H1 (cell line): ENCODE results near the gene IVNS1ABP. TPM values are rescaled to one million over a fixed set of nuclear protein-coding genes. Genes with fewer than 3 reads are reported as not detected.

Source experiments
- CTCF ChIA-PET: fragments of 300-600 bp; sonication (Branson Sonifier 250); formaldehyde crosslinking; loops from one replicate; lab custom pipeline; 2021; ENCODE audit not compliant: partially characterized antibody; lab: Charles Lee
- POLR2A ChIA-PET: fragments of 300-600 bp; sonication (Branson Sonifier 250); formaldehyde crosslinking; loops from one replicate; lab custom pipeline; 2021; ENCODE audit warnings: inconsistent platforms; ENCODE audit not compliant: partially characterized antibody; lab: Charles Lee
- DNase-seq, 2 experiments: peaks; one replicate each; pipeline versions ENCODE4 v3.0.0 to v3.0.0-alpha.2; 2010 to 2022; ENCODE audit warnings: low spot score in 2 of 2, low read depth in 1 of 2, mixed read lengths in 1 of 2
- FAIRE-seq: peaks from 2 replicates; lab custom pipeline; 2011; peaks lifted over from hg19 to GRCh38; lab: Jason Lieb, UNC
- H2AFZ ChIP-seq: 2 replicates; pipeline ENCODE4 v1.8.1; 2012; ENCODE audit warnings: low read length, inconsistent platforms
- H2AK5ac ChIP-seq: 2 replicates; pipeline ENCODE4 v1.6.1; 2013; ENCODE audit warnings: low read depth, low read length
- H2BK120ac ChIP-seq: replicated peaks from 2 replicates; pipeline ENCODE3; 2013; ENCODE audit warnings: low read depth, low read length, inconsistent platforms
- H2BK12ac ChIP-seq: 2 replicates; pipeline ENCODE4 v1.6.1; 2013; ENCODE audit warnings: low read depth, low read length
- H2BK15ac ChIP-seq: 2 replicates; pipeline ENCODE4 v1.6.1; 2013; ENCODE audit warnings: low read length
- H2BK20ac ChIP-seq: 2 replicates; pipeline ENCODE4 v1.6.1; 2013; ENCODE audit warnings: low read length
- H2BK5ac ChIP-seq: 2 replicates; pipeline ENCODE4 v1.6.1; 2013; ENCODE audit warnings: low read depth, low read length
- H3K14ac ChIP-seq: 2 replicates; pipeline ENCODE4 v1.6.1; 2013; ENCODE audit warnings: inconsistent platforms; ENCODE audit not compliant: insufficient read length
- H3K18ac ChIP-seq: 2 replicates; pipeline ENCODE4 v1.6.1; 2013; ENCODE audit warnings: low read length; ENCODE audit errors: extremely low read depth
- H3K23ac ChIP-seq: 2 replicates; pipeline ENCODE4 v1.6.1; 2013; ENCODE audit warnings: inconsistent platforms; ENCODE audit not compliant: insufficient read length
- H3K23me2 ChIP-seq: 2 replicates; pipeline ENCODE4 v1.6.1; 2013; ENCODE audit warnings: low read depth, low read length
- H3K27ac ChIP-seq: 2 replicates; pipeline ENCODE4 v1.6.1; 2011; ENCODE audit warnings: low read depth, low read length, inconsistent platforms
- H3K27me3 ChIP-seq, 4 experiments: replicated peaks in 1 of 4; 1 replicate in 1 of 4; 2 replicates in 3 of 4; pipeline versions ENCODE4 v1.6.1 to v1.8.1; 2011 to 2013; ENCODE audit warnings: low read length in 3 of 4, mild to moderate bottlenecking in 3 of 4, inconsistent platforms in 2 of 4, mixed read lengths in 2 of 4, moderate library complexity in 1 of 4; ENCODE audit not compliant: control insufficient read depth in 3 of 4, insufficient read depth in 3 of 4; ENCODE audit errors: extremely low read depth in 1 of 4
- H3K36me3 ChIP-seq, 4 experiments: 2 replicates each; pipeline versions ENCODE4 v1.6.1 to v1.8.1; 2011 to 2013; ENCODE audit warnings: mild to moderate bottlenecking in 4 of 4, low read length in 3 of 4, moderate library complexity in 2 of 4, control low read depth in 1 of 4, inconsistent platforms in 1 of 4; ENCODE audit not compliant: insufficient read depth in 4 of 4, control insufficient read depth in 2 of 4
- H3K4ac ChIP-seq: replicated peaks from 2 replicates; pipeline ENCODE3; 2013; ENCODE audit warnings: low read length, low read depth, mixed read lengths, inconsistent platforms; ENCODE audit not compliant: insufficient read length
- H3K4me1 ChIP-seq, 4 experiments: replicated peaks in 1 of 4; 1 replicate in 1 of 4; 2 replicates in 3 of 4; pipeline versions ENCODE4 v1.6.1 to v1.8.1; 2011 to 2013; ENCODE audit warnings: low read length in 3 of 4, inconsistent platforms in 2 of 4, mixed read lengths in 1 of 4; ENCODE audit not compliant: insufficient read depth in 4 of 4, control insufficient read depth in 3 of 4
- H3K4me2 ChIP-seq, 2 experiments: 2 replicates each; pipeline versions ENCODE4 v1.6.1 to v1.8.1; 2011 to 2013; ENCODE audit warnings: low read depth in 2 of 2, low read length in 2 of 2, control low read depth in 1 of 2, inconsistent platforms in 1 of 2, mild to moderate bottlenecking in 1 of 2; ENCODE audit not compliant: insufficient read depth in 1 of 2
- H3K4me3 ChIP-seq, 4 experiments: fragments of 200-600, 300-600 bp in 1 of 4; sonication (generic), shearing (Covaris generic), sonication (Bioruptor Twin) in 1 of 4; 2 replicates each; pipeline versions ENCODE4 v1.5.1 to v1.8.1; 2011 to 2016; ENCODE audit warnings: low read length in 4 of 4, low read depth in 3 of 4, control low read depth in 2 of 4, inconsistent platforms in 2 of 4, mild to moderate bottlenecking in 2 of 4, mixed read lengths in 1 of 4, moderate library complexity in 1 of 4; ENCODE audit not compliant: insufficient read depth in 2 of 4; ENCODE audit errors: extremely low read depth in 1 of 4
- H3K56ac ChIP-seq: replicated peaks from 2 replicates; pipeline ENCODE3; 2013; ENCODE audit warnings: low read depth, mild to moderate bottlenecking, mixed read lengths, low read length, inconsistent platforms; ENCODE audit not compliant: insufficient read length
- H3K79me1 ChIP-seq: 2 replicates; pipeline ENCODE4 v1.6.1; 2013; ENCODE audit warnings: low read depth, low read length, control low read depth
- H3K79me2 ChIP-seq, 2 experiments: 2 replicates each; pipeline versions ENCODE4 v1.6.1 to v1.8.1; 2012 to 2013; ENCODE audit warnings: low read length in 2 of 2, mild to moderate bottlenecking in 2 of 2, inconsistent platforms in 1 of 2; ENCODE audit not compliant: insufficient read depth in 2 of 2, control insufficient read depth in 1 of 2
- H3K9ac ChIP-seq, 4 experiments: replicated peaks in 1 of 4; 1 replicate in 1 of 4; 2 replicates in 3 of 4; pipeline versions ENCODE4 v1.6.1 to v1.8.1; 2011 to 2013; ENCODE audit warnings: low read depth in 3 of 4, low read length in 3 of 4, control low read depth in 2 of 4, mild to moderate bottlenecking in 2 of 4, moderate library complexity in 2 of 4, inconsistent platforms in 1 of 4; ENCODE audit errors: extremely low read depth in 1 of 4
- H3K9me3 ChIP-seq, 2 experiments: 2 replicates each; pipeline versions ENCODE4 v1.6.1 to v1.8.1; 2012 to 2013; ENCODE audit warnings: mild to moderate bottlenecking in 2 of 2, moderate library complexity in 2 of 2, control low read depth in 1 of 2, inconsistent platforms in 1 of 2, low read depth in 1 of 2, low read length in 1 of 2, mixed read lengths in 1 of 2; ENCODE audit not compliant: insufficient read depth in 2 of 2
- H4K20me1 ChIP-seq, 2 experiments: replicated peaks in 1 of 2; 2 replicates each; pipeline versions ENCODE3 to v1.8.1; 2011 to 2013; ENCODE audit warnings: inconsistent platforms in 2 of 2, low read length in 2 of 2, mild to moderate bottlenecking in 1 of 2; ENCODE audit not compliant: insufficient read depth in 2 of 2, control insufficient read depth in 1 of 2
- H4K5ac ChIP-seq: 2 replicates; pipeline ENCODE4 v1.6.1; 2013; ENCODE audit warnings: low read length, low read depth, mixed read lengths, inconsistent platforms; ENCODE audit not compliant: insufficient read length
- H4K8ac ChIP-seq: 2 replicates; pipeline ENCODE4 v1.8.0; 2013; ENCODE audit warnings: mild to moderate bottlenecking, moderate library complexity, low read length, inconsistent platforms; ENCODE audit not compliant: insufficient read depth; ENCODE audit errors: extremely low read depth
- H4K91ac ChIP-seq: replicated peaks from 2 replicates; pipeline ENCODE3; 2013; ENCODE audit warnings: low read length, mixed read lengths, inconsistent platforms; ENCODE audit not compliant: insufficient read length
- BACH1 ChIP-seq: IDR thresholded peaks from 2 replicates; pipeline ENCODE4 v1.6.1; 2012; ENCODE audit warnings: low read length, improper control_type of control experiment
- BCL11A ChIP-seq, 2 experiments: IDR thresholded peaks; one replicate each; pipeline ENCODE4 v1.6.1; 2011; ENCODE audit warnings: low read depth in 2 of 2, low read length in 2 of 2, mild to moderate bottlenecking in 2 of 2
- CREB1 ChIP-seq: IDR thresholded peaks from 2 replicates; pipeline ENCODE4 v1.6.1; 2012; ENCODE audit warnings: inconsistent platforms
- EGR1 ChIP-seq: IDR thresholded peaks from 2 replicates; pipeline ENCODE4 v1.6.1; 2011; ENCODE audit warnings: low read depth, low read length, borderline replicate concordance
- NANOG ChIP-seq: IDR thresholded peaks from 2 replicates; pipeline ENCODE4 v1.6.1; 2011; ENCODE audit warnings: low read length, low read depth, mild to moderate bottlenecking, inconsistent platforms; ENCODE audit not compliant: insufficient read depth, poor library complexity, severe bottlenecking
- POU5F1 ChIP-seq: IDR thresholded peaks from 2 replicates; pipeline ENCODE4 v1.6.1; 2011; ENCODE audit warnings: low read depth, mild to moderate bottlenecking, low read length, moderate library complexity
- RBBP5 ChIP-seq: IDR thresholded peaks from 2 replicates; pipeline ENCODE4 v1.7.1; 2012; ENCODE audit warnings: low read depth, mild to moderate bottlenecking, inconsistent platforms, low read length, moderate library complexity, borderline replicate concordance
- TCF12 ChIP-seq: IDR thresholded peaks from 2 replicates; pipeline ENCODE4 v1.6.1; 2011; ENCODE audit warnings: low read depth, mild to moderate bottlenecking, low read length
- WGBS, 2 experiments: shearing (Covaris generic) in 1 of 2; methylation state at CpG; one replicate each; pipeline versions ENCODE4 v1.1.6 to v1.1.7; 2013 to 2015; ENCODE audit warnings: low lambda C conversion rate in 2 of 2, mixed read lengths in 2 of 2, inconsistent platforms in 1 of 2, low coverage in 1 of 2, missing lambda C conversion rate in 1 of 2; ENCODE audit not compliant: insufficient replicate concordance in 2 of 2, insufficient coverage in 1 of 2, insufficient read length in 1 of 2; ENCODE audit errors: extremely low coverage in 1 of 2, missing lambda C conversion rate in 1 of 2; 5-methylcytosine and 5-hydroxymethylcytosine counted together
- polyA plus RNA-seq, 7 experiments: library from polyadenylated mRNA; depleted of rRNA in 3 of 7; stranded (reverse) in 5 of 7; unstranded in 2 of 7; fragments of >200 nt in 5 of 7; fragments of 200-250 nt in 2 of 7; gene quantifications; 1 replicate in 5 of 7; 2 replicates in 1 of 7; 4 replicates in 1 of 7; pipeline versions ENCODE4 v1.2.1 to v1.2.3, GENCODE V29; 2011 to 2013; ENCODE audit warnings: missing spikeins in 2 of 7, mixed read lengths in 2 of 7
- total RNA-seq: library from RNA; stranded (reverse); fragmentation: NEBNext Ultra II Directional; extraction: Animal tissue kit (Norgen Biotek cat#: 25700); gene quantifications from 2 replicates; pipeline ENCODE4 v1.2.1, GENCODE V29; 2021

Gene IVNS1ABP
- total and polyA plus RNA-seq, 2 of the 8 experiments (the other 6 are each of a cell fraction or from before 2014, with no cell fraction given) = 65.9 to 189 TPM

DNA sequence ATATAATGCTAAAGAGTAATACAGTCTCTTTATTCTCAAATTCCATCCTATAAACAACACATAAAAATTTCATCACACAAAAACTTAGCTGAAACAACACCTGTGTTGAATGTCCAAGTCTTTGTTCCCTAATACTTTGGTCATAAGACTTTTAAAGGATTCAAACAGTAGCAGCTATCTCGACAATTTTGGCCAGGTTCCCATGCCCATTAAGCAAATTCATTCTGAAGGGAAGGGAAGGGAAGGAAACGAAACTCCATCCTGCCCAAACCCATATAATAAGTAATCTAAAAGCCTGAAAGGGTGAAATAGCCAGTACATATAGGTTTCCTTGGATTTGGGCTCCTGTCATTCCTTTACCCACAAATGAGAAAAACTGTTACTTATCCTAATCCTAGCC, 7.5 kb downstream of the IVNS1ABP start:
- H3K23ac ChIP-seq = no peak overlapping the region
- no peaks in the 10 kb centered on the region for H3K9me3 ChIP-seq
- ChIA-PET POLR2A (interaction anchor here (0.5 kb wide), 1 partner anchor 14 kb away, joined by 3 read pairs; no protein-coding TSS in a partner anchor), CTCF (interaction anchor here (0.7 to 1.7 kb wide), 3 partner anchors 9 to 286 kb away, joined by 3 to 7 read pairs (median 3); no protein-coding TSS in a partner anchor)
- H4K8ac ChIP-seq = no peak overlapping the region
- no peak overlapping the region for H2BK5ac ChIP-seq
- no peaks in the 10 kb centered on the region for H3K27me3 ChIP-seq
- H2AFZ ChIP-seq = no peak overlapping the region
- H3K4ac ChIP-seq = no peak overlapping the region
- H3K4me2 ChIP-seq = no peak overlapping the region
- peaks cover 15 to 67% (median 51%) of the 10 kb centered on the region in 4 experiments for H3K36me3 ChIP-seq
- 87% methylated on average over 2 of the region's 2 CpGs; no CpG with 5 or more reads in 1 of the 2 experiments for WGBS, 2 experiments
- no peak overlapping the region for H3K4me3 ChIP-seq
- no peak overlapping the region for H3K18ac ChIP-seq
- H3K56ac ChIP-seq = no peak overlapping the region
- TF ChIP-seq BACH1 = no peak
- TF ChIP-seq EGR1 = no peak
- no peak for TF ChIP-seq POU5F1
- no peak for TF ChIP-seq NANOG
- no peak for TF ChIP-seq TCF12
- TF ChIP-seq CREB1 = no peak
- TF ChIP-seq RBBP5 = no peak
- no peak for TF ChIP-seq BCL11A (IDR thresholded peaks at IDR 0.05; ENCODE audit: low read depth in 2 of 2, low read length in 2 of 2)
- H3K27ac ChIP-seq = no peak overlapping the region
- DNase-seq = no peak
- H2BK20ac ChIP-seq = no peak overlapping the region
- H3K14ac ChIP-seq = no peak overlapping the region
- H2BK120ac ChIP-seq = no peak overlapping the region
- no peak overlapping the region for H4K5ac ChIP-seq
- H4K91ac ChIP-seq = no peak overlapping the region
- H3K23me2 ChIP-seq = peaks cover 6% of the 10 kb centered on the region
- H3K9ac ChIP-seq = no peak overlapping the region
- H2AK5ac ChIP-seq = no peak overlapping the region
- H2BK15ac ChIP-seq = no peak overlapping the region
- no peak overlapping the region for H2BK12ac ChIP-seq
- H3K4me1 ChIP-seq = peaks cover 0 to 4% (median 0%) of the 10 kb centered on the region in 4 experiments; a peak in 1 of 7 replicates
- peaks cover 12 to 13% of the 10 kb centered on the region in 2 experiments for H4K20me1 ChIP-seq
- peaks cover 27 to 67% of the 10 kb centered on the region in 2 experiments for H3K79me2 ChIP-seq
- H3K79me1 ChIP-seq = no peaks in the 10 kb centered on the region
- FAIRE-seq = no peak
